Measurements from ENCODE around the gene CCDC59. TPM values are rescaled to one million over a fixed set of nuclear protein-coding genes. Genes with fewer than 3 reads are reported as not detected.

CCDC59 gene
- total and polyA plus RNA-seq, 9 of the 15 experiments (the other 6 are each of a cell fraction or from before 2014, with no cell fraction given), result 34.0 to 186 (median 119) TPM

DNA sequence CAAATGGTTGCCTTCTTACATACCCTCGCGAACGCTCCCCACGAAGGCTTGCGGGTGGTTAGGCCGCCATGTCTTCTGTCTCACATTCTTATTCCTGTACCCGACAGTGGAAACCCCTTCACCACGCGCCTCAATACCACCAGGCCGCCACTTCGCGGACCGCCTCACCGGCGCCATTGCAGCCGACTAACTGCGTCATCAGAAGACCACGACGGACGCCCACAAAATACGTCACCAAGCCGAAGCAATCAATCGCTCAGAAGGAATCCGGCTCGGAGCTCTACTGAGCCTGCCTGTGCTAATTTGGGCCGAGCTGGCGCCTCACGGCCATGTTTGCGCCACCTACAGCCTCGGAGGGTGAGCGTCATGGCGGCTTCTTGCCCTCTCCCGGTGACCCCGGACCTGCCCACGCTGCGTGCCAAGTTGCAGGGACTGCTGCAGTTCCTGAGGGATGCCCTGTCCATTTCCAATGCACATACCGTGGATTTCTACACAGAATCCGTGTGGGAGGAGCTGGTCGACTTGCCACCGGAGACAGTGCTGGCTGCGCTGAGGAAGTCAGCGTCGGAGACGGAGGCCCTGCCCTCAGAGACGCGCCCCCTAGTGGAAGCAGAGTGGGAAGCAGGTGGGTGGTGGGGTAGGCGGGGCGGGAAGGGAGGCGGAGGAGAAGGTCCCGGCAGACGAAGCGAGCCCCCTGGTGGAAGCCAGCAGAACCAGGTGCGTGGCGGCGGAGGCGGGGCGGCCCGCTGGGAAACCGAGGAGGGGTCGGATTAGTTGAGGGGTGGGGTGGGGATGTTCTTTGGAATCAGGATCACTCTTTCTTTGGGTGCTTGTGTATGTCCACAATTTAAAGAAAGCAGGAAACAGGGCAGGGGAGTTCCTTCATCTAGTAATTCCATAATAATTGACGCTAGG is at the start of gene CCDC59, which contains the start of gene METTL25 (continued):
- TF ChIP-seq, protein P1, sequence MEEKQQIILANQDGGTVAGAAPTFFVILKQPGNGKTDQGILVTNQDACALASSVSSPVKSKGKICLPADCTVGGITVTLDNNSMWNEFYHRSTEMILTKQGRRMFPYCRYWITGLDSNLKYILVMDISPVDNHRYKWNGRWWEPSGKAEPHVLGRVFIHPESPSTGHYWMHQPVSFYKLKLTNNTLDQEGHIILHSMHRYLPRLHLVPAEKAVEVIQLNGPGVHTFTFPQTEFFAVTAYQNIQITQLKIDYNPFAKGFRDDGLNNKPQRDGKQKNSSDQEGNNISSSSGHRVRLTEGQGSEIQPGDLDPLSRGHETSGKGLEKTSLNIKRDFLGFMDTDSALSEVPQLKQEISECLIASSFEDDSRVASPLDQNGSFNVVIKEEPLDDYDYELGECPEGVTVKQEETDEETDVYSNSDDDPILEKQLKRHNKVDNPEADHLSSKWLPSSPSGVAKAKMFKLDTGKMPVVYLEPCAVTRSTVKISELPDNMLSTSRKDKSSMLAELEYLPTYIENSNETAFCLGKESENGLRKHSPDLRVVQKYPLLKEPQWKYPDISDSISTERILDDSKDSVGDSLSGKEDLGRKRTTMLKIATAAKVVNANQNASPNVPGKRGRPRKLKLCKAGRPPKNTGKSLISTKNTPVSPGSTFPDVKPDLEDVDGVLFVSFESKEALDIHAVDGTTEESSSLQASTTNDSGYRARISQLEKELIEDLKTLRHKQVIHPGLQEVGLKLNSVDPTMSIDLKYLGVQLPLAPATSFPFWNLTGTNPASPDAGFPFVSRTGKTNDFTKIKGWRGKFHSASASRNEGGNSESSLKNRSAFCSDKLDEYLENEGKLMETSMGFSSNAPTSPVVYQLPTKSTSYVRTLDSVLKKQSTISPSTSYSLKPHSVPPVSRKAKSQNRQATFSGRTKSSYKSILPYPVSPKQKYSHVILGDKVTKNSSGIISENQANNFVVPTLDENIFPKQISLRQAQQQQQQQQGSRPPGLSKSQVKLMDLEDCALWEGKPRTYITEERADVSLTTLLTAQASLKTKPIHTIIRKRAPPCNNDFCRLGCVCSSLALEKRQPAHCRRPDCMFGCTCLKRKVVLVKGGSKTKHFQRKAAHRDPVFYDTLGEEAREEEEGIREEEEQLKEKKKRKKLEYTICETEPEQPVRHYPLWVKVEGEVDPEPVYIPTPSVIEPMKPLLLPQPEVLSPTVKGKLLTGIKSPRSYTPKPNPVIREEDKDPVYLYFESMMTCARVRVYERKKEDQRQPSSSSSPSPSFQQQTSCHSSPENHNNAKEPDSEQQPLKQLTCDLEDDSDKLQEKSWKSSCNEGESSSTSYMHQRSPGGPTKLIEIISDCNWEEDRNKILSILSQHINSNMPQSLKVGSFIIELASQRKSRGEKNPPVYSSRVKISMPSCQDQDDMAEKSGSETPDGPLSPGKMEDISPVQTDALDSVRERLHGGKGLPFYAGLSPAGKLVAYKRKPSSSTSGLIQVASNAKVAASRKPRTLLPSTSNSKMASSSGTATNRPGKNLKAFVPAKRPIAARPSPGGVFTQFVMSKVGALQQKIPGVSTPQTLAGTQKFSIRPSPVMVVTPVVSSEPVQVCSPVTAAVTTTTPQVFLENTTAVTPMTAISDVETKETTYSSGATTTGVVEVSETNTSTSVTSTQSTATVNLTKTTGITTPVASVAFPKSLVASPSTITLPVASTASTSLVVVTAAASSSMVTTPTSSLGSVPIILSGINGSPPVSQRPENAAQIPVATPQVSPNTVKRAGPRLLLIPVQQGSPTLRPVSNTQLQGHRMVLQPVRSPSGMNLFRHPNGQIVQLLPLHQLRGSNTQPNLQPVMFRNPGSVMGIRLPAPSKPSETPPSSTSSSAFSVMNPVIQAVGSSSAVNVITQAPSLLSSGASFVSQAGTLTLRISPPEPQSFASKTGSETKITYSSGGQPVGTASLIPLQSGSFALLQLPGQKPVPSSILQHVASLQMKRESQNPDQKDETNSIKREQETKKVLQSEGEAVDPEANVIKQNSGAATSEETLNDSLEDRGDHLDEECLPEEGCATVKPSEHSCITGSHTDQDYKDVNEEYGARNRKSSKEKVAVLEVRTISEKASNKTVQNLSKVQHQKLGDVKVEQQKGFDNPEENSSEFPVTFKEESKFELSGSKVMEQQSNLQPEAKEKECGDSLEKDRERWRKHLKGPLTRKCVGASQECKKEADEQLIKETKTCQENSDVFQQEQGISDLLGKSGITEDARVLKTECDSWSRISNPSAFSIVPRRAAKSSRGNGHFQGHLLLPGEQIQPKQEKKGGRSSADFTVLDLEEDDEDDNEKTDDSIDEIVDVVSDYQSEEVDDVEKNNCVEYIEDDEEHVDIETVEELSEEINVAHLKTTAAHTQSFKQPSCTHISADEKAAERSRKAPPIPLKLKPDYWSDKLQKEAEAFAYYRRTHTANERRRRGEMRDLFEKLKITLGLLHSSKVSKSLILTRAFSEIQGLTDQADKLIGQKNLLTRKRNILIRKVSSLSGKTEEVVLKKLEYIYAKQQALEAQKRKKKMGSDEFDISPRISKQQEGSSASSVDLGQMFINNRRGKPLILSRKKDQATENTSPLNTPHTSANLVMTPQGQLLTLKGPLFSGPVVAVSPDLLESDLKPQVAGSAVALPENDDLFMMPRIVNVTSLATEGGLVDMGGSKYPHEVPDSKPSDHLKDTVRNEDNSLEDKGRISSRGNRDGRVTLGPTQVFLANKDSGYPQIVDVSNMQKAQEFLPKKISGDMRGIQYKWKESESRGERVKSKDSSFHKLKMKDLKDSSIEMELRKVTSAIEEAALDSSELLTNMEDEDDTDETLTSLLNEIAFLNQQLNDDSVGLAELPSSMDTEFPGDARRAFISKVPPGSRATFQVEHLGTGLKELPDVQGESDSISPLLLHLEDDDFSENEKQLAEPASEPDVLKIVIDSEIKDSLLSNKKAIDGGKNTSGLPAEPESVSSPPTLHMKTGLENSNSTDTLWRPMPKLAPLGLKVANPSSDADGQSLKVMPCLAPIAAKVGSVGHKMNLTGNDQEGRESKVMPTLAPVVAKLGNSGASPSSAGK (IDR thresholded peaks at IDR 0.05), result peak; percentile 59
- TF ChIP-seq KLF10 (CRISPR knock-in tag; IDR thresholded peaks at IDR 0.05), result no peak
- TF ChIP-seq ZNF445 (CRISPR knock-in tag; IDR thresholded peaks at IDR 0.05; ENCODE audit: low read depth), result no peak
- TF ChIP-seq ZNF143 (CRISPR knock-in tag; IDR thresholded peaks at IDR 0.05), result no peak
- TF ChIP-seq ZFP36 (IDR thresholded peaks at IDR 0.05; ENCODE audit: low read depth, low read length, partially characterized antibody), result peak; percentile 25
- no peak for TF ChIP-seq KAT8 (IDR thresholded peaks at IDR 0.05; ENCODE audit: low read depth)
- peak; percentile 52 for TF ChIP-seq BRD9 (IDR thresholded peaks at IDR 0.05; ENCODE audit: low read depth, partially characterized antibody)
- no peak for TF ChIP-seq NFYB (IDR thresholded peaks at IDR 0.05; ENCODE audit: extremely low read depth, insufficient read length)
- TF ChIP-seq SMAD3 (CRISPR knock-in tag; conservative IDR thresholded peaks at IDR 0.05), result no peak
- no peak for TF ChIP-seq ZNF551 (CRISPR knock-in tag; IDR thresholded peaks at IDR 0.05)
- TF ChIP-seq MYNN (IDR thresholded peaks at IDR 0.05), result 0 out of 2 replicates have a peak, but pooled peaks have one; percentile 61
- no peak for TF ChIP-seq MYNN (CRISPR knock-in tag; IDR thresholded peaks at IDR 0.05)
- TF ChIP-seq NONO (IDR thresholded peaks at IDR 0.05; ENCODE audit: low read depth in 2 of 2, low read length in 1 of 2), result 0 out of 4 replicates have a peak, but pooled peaks of 1 of the 2 experiments have one; percentile 8
- TF ChIP-seq, protein P2, sequence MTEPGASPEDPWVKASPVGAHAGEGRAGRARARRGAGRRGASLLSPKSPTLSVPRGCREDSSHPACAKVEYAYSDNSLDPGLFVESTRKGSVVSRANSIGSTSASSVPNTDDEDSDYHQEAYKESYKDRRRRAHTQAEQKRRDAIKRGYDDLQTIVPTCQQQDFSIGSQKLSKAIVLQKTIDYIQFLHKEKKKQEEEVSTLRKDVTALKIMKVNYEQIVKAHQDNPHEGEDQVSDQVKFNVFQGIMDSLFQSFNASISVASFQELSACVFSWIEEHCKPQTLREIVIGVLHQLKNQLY (CRISPR knock-in tag; conservative IDR thresholded peaks at IDR 0.05), result 0 out of 4 replicates have a peak, but pooled peaks of 1 of the 2 experiments have one; percentile 40
- no peak for TF ChIP-seq BRF1 (IDR thresholded peaks at IDR 0.05; ENCODE audit: borderline replicate concordance, extremely low read depth, insufficient read length)
